HG03520 (cell line): ENCODE measurements around the gene SEMA4A.
"Not testable (repeated sequence)": the region's sequence is repeated elsewhere in the genome, so short reads cannot be mapped to it uniquely, and the experiment has no call there.

Source experiments
- ATAC-seq: cut with Tn5 transposase; IDR thresholded peaks from one replicate; pipeline ENCODE4 v1.9.1; 2021; ENCODE audit warnings: mild to moderate bottlenecking, moderate library complexity; ENCODE audit not compliant: unreplicated experiment

The SEMA4A gene

DNA sequence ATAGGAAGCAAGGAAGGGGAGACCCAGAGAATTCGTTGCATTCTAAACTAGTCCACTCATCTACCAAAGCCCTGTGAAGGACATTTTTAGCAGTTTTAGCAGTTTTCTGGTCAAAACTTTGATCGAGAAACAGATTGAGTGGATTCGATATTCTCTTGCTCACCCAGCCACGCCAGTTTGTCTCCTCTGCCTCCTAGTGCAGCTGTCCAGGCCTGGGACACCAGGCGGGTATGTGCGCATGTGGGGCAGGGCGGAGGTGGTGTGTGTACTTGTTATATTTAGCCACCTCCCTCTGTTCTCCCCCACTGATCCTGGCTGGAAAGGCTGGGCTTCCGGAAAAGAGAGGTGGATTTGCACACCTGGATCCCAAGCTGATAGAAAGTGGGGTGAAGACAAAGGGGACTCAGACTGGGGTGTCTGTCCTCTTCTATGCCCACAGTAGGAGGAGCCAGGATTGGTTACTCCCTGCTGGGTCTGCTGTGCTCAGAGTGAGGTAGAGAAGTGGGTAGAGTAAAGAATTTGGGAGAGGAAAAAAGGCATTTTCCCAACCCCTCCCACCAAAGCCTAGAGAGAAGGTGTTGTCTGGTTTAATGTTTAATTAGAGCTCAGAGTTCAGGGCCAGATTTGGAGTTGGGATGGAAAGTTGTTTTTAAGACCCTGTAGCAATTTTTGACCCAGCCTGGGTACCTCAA lies 35.1 kb upstream of the SEMA4A start:
- no peak for ATAC-seq

DNA sequence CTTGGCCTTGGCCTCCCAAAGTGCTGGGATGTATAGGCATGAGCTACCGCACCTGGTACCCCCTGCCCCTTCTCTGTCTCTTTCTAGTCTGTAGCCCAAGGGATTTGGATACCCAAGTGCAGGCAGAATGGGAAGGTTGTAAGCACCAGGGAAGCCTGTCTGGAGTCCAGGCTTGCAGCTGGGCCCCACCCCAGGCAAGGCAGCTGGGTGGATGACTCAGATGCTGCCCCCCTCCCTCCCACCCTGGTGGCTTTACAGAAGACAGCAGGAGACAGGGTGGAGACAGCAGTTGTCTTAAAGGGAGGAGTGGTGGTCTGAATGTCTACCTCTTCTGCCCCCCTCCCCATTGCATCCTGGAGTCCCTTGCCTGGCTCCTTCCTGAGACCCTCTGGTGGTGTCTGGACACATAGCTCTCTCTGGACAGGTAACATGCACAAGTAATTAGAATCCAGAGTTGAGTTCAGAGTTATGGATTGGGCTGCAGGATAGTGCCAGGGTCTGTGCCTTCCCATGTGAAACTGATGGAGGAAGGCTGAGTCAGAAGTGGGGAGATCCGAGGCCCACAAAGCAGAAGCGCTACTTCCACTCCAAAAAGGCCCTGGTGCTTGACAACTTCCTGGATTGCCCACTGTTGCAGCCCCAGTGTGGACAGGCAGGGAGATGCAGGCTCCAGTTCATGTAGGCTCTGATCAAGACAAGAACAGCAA lies 33.7 kb upstream of the SEMA4A start:
- ATAC-seq, result no peak

DNA sequence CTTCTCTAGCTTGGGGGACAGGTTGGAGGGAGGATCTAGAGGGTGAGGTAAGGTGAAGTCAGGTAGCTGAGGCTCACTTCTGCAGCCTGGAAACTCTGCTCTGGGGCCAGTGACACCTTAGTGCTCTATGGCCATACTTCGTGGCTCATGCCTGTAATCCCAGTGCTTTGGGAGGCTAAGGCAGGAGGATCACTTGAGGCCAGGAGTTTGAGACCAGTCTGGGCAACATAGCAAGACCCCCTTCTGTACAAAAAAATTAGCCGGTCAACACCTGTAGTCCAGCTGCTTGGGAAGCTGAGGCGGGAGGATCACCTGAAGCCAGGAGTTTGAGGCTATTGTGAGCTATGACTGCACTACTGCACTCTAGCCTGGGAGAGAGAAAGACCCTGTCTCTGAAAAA lies 33.1 kb upstream of the SEMA4A start:
- no peak for ATAC-seq

DNA sequence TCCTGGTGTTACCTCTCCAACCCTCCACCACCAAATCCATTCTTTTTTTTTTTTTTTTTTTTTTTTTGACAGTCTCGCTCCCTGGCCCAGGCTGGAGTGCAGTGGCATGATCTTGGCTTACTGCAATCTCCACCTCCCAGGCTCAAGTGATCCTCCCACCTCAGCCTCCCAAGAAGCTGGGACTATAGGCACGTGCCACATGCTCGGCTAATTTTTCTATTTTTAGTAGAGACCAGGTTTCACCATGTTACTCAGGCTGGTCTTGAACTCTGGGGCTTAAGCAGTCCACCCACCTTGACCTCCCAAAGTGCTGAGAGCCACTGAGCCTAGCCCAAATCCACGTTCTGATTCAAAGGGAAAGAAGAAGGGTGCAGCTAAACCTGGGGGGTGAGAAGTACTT lies 32.4 kb upstream of the SEMA4A start:
- ATAC-seq, result not testable (repeated sequence)

DNA sequence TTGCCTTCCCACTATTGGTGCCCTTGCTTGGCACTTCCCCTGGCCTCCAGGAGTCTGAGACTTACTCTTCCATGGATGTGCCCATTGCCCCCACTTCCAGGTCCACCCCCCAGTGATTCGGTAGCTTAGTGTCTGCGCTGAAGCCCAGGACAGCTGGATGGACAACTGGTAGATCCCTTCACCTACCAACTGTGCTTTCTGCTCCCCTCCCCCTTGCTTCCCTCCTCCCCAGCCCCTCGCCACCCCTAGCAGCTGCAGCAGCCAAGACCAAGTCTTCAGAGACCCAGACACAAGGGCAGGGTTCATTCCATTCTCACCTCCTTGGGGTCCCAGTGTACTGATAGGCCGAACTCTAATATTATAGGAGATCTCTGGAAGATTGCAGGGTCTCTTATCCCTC lies 31.9 kb upstream of the SEMA4A start:
- ATAC-seq, result no peak

DNA sequence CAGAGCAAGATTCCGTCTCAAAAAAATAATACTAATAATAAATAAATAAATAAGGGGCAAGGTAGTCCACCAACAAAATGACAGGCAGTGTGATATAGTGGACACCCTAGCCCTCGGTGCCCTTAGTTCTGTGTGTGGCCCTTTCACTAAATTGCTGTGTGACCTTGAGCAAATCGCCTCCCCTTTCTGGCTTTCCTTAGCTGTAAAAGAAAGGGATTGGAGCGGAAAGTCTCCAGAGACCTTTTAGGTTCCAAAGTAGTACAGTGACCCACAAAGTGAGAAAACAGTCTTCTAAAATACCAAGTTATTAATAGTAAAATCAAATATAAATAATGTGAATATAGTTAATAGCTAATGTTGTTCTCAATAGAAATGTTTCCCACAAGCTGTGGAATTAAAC lies 31.3 kb upstream of the SEMA4A start:
- ATAC-seq, result no peak

DNA sequence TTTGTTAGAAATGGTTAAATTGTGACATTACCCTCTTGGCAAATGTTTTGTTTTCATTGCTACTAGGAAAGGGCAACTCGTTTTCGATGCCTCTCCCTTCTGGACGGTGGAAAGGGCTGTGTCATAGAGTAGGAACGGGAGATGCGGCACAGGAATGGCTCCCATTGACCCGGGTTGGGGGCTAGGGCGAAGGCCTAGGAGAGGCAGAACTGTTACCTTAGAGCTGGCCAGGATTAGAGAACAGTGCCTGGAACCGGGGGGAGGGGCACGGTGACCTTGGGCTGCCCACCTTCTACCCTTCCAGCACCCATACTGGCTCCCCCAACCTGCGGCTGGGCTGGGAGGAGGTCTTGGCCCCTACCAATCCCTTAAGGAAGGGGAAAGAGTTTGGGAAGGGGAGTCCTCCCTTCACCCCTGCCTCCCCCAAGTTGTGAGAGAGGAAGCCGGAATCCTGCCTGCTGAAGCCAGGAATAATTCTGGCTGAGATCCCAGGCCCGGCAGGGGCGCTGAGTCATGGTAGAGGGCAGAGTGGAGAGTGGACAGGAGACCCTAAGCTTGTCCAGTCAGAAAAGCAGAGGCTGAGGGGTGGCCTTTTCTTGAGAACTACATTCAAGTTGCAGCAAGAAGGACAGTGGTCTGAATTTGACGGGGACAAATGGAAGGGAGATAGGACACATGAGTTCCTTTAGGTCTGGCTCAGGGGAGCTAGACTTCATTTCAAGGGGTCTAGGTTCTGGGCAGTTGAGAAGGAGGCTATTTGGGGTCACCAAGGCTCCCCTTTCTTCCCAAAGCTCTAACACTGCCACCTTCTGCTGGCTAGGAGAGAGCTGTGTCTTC lies 30.6 kb upstream of the SEMA4A start:
- no peak for ATAC-seq

DNA sequence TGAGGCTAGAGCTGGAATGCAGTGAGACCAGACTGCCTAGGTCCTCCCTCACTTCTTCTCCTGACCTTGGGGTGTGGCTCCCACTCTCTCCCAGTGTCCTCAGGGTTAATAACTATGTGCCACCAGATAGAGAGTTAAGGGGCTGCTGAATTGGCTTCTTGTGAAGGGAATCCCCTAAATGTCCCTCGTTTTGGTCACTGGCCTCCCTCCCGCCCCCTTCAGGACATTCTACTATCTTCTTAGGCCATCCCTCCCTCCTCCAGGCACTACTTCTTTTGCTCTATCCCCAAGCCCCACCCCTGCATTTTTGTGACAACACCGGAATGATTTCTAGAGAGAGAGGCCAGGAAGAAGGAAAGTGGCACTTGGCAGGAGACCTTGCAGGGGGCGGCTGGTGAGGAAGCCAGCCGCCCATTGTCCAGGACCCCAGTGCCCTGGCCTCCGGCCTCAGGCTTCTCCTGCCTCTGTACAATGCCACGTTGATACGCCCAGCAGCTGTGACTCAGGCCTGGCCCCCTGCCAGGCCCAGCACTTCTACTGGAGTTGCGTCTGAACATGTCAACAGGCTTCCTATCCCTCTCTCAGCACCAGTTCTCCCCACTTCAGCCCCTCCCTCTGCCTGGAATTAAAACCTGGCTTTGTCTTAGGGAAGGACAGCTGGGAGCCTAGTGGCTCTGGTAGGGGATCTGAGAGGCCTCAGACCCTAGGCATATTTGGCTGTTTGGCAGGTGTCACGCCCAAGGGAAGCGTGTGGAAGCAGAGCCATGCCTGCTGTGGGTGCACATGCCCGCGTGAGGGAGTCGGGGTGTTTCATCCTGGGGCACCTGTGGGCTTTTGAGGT lies 29.8 kb upstream of the SEMA4A start:
- ATAC-seq, result no peak

DNA sequence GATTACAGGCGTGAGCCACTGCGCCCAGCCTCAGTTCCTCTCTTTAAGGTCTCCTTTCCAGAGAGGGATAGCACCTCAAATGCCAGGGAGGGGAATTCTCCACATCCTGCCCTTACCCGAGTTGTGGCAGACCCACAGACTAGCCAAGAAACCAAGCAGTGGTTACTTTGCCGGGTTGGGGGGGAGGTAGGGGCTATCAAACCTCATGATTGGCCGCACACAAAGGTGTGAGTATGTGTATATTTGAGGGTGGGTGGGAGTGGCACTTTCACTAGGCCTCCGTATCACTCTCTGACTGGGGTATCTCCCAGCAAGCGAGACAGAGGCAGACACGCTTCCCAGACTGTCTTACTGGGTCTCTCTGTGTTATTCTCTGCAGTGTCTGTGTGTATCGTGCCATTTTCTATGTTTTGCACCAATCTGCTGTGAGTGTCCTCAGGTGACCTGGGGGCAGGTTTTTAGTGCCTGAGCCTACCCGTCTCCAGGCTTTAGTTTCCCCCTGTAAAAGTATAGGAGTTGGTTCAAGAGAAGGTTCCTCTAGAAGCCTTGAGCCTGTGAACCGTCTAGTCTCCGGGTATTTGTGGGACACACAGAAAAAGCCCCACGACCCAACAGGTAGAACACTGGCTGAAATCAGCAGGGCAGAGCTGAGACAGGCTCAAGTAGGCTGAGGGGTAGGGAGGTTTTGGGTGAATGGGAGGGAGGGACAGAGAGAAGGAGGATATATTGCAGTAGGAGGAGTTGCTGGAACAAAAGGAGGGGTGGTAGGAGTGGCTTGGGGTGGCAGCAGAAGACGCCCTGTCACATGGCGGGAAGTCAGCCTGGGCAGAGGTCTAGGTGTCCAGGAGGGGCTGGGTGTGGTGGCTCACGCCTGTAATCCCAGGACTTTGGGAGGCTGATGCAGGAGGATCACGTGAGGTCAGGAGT lies 28.6 kb upstream of the SEMA4A start:
- no peak for ATAC-seq

DNA sequence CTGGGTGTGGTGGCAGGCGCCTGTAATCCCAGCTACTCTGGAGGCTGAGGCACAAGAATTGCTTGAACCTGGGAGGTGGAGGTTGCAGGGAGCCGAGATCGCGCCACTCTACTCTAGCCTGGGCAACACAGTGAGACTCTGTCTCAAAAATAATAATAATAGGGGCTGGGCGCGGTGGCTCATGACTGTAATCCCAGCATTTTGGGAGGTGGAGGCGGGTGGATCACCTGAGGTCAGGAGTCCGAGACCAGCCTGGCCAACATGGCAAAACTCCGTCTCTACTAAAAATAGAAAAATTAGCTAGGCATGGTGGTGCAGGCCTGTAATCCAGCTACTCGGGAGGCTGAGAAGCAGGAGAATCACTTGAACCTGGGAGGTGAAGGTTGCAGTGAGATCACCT lies 27.8 kb upstream of the SEMA4A start:
- not testable (repeated sequence) for ATAC-seq

DNA sequence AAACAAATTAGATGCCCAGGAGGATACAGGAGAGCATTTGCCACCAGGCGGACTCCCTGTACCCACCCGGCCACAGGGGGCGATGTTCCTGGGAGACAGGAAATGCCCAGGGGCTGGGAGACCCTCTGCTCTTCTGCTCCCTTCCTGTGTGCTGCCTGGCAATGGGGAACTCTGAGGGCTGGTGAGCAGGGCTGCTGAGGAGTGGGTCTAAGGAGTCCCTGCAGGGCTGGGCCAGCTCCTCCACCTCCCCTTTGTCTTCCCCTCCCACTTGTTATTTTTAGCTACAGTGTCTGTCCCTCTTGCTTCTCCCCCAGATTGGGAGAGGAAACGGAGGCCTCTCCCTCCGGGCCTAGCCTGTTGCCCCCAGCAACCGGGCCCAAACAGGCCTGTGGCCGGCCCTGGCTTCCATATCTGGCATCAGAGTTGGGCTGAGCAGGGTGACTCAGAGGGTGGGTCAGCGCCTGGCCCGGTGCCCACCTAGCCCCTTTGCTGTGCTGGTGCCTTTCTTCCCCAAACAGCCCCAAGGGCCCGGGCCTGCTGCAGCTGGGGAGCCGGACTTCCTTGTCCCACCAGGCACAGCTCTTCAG lies 27.2 kb upstream of the SEMA4A start:
- ATAC-seq, result no peak

DNA sequence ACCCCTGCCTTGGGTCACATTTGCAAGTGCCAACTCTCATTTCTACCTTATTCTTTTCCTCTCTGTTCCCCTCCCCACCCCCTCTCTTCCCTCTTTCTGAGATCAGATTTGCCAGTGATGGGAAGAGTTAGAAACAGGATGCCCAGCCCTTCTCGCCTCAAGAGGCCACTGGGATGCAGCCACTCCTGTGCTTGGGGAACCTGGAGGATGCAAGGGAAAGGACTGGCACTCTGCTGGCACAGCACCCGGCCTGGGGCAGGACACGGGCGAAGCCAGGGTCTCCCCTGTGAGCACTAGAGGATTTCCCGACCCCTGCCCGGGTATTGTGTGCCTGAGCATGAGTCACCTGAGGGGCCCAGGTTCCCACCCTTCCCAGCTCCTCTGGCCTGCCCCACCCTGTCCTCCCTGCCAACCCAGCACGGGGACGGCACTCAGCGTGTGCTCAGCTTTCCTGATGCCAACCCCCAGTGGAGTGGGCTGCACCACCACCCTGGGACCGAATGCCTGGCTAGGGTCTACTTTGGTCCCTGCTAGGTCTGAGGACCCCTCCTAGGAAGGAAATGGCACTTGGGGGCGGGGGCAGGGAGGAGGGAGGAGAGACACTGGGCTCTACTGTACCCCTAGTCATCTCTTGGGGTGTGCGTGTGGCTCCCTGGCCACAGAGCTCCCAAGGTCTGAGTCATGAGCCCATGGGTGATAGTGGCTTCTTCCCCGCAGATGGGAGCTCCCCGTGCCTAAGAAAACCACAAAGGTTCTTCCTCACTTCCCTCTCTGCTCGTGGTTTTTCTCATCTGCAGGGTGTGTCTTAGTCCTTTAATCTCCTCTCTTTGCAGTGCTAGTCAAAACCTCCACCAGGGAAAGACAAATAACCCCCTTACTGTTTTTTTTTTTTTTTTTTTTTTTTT lies 26.5 kb upstream of the SEMA4A start:
- ATAC-seq, result no peak

DNA sequence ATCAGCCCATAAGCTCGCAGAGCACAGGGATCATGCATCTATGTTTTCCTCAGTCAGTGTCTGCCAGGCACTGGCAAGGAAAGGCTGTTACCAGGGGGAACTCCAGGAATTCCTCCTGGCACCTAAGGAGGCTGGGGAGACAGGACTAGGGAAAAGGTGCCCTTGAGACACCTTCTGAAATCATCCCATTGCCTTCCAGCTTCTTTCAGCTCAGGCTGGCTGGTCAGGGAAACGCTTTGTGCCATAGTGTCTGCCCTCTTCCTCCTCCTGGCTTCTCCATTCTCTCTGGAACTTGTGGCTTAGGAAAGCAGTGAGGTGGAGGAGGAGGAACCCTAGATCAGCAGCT lies 25.1 kb upstream of the SEMA4A start:
- ATAC-seq, result no peak

DNA sequence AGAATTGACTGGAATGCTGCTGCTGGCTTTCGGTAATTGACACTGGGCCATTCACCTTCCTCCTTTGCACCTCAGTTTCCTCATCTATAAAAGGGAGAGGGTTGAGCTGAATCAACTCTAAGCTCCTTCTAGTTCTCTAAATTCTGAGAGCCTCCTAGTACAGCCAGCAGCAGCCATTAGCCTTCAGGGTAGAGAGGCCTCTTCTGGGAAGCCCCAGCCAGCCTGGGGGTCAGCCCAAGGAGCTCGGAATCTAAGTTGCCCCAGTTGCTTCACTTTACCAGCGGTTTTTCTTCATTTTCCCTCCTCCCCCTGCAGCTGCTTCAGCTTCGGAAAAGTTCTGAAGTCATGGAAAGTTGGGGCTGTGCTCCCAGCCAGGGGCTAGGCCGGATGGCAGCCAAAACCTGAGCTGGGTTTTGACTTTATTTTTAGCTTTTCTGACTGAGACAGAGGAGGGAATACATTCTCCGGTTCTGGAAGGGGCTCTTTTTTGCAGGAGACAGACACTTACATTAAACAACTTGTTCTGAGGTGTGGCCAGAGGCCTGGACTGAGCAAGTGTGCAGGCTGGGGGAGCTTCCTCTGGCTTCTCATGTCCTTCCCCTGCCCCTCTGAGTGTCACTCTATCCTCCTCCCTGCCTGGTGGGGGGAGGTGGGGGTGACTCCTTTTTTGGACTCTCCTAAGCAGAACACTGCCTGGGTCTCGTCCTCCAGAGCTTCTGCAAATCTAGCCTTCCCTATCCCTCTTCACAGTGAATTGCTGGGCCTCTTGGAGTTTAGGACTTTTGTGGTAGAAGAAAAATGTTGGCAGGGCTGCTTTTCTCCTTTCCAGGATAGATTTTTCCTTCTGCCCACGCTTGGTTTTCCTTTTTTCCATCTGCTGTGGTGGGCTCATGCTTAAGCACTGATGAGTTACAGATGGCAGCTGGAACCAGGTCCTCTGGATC lies 24.5 kb upstream of the SEMA4A start:
- ATAC-seq, result no peak

DNA sequence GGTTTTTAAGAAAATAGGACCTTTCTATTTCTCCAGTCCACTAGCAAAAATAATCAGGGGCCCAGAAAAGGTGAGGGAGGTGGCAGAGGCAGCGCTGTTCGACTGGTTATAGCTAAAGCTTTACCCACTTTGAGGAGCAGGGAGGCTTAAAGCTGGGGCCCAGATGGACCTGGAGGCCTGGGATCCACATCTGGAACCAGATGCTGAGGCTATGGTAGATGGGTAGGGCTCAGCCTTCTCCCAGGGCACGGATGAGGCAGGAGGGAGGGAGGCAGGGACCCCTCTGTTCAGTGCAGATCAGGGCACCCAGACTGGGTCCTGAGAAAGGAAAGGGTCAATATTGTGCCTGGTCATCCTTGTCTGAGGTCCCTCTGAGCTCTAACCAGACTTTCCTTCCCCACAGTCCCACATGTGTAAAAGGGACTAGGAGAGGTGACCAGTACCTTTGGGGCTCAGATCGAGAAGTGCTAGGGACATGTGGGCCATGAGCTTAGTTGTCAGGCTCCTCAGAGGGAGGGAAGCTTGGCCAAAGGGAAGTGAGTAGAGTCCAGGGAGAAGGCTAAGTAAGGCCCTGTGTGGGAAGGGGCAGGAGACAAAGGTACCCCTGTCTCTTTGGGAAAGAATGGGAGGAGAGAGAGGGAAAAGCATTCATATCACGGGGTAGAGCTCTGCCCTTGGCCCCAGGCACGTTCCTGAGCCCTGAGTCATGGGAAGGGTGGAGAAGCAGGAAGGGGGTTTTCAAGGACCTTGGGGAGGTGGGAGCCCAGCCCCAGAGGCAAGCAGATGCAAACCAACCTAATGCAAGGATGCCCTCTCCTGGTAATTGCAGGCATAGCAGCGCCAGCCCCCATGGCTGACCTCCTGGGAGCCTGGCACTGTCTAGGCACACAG lies 23.5 kb upstream of the SEMA4A start:
- no peak for ATAC-seq

DNA sequence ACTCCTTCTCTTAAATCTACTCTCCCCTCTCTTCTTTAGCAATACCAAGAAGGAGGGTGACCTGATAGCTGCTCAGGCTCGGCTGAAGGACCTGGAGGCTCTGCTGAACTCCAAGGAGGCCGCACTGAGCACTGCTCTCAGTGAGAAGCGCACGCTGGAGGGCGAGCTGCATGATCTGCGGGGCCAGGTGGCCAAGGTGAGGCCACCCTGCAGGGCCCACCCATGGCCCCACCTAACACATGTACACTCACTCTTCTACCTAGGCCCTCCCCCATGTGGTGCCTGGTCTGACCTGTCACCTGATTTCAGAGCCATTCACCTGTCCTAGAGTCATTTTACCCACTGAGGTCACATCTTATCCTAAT lies 22.8 kb upstream of the SEMA4A start:
- ATAC-seq, result no peak
